HepG2 (cell line): Measurements from ENCODE around the gene EPDR1.

ENCODE experiments used
- BHLHE40 ChIP-seq: IDR thresholded peaks from 2 replicates; pipeline ENCODE4 v1.6.1; 2011; ENCODE audit warnings: low read length, improper control_type of control experiment
- CEBPB ChIP-seq: IDR thresholded peaks from 2 replicates; pipeline ENCODE4 v1.6.1; 2011; ENCODE audit warnings: low read depth, low read length, improper control_type of control experiment, borderline replicate concordance
- PHF21A ChIP-seq: sonication (generic); formaldehyde crosslinking; IDR thresholded peaks from 2 replicates; pipeline ENCODE4 v1.5.0; 2020; ENCODE audit warnings: mild to moderate bottlenecking, missing genetic modification reagents
- PLRG1 ChIP-seq: fragments of 450-650 bp; conservative IDR thresholded peaks from 2 replicates; pipeline ENCODE4 v1.6.1; 2016
- REST ChIP-seq, 2 experiments: IDR thresholded peaks; 2 replicates each; pipeline ENCODE4 v1.6.1; 2011 to 2012; ENCODE audit warnings: low read length in 2 of 2, borderline replicate concordance in 1 of 2, low read depth in 1 of 2, mild to moderate bottlenecking in 1 of 2, moderate library complexity in 1 of 2
- RFX3 ChIP-seq: IDR thresholded peaks from 2 replicates; pipeline ENCODE4 v1.6.1; 2016; ENCODE audit warnings: missing biosample characterization, missing genetic modification reagents
- TCF7L2 ChIP-seq: IDR thresholded peaks from 2 replicates; pipeline ENCODE4 v1.6.1; 2011; ENCODE audit warnings: mild to moderate bottlenecking, low read depth, low read length, moderate library complexity
- THAP7 ChIP-seq: sonication (generic); formaldehyde crosslinking; IDR thresholded peaks from 2 replicates; pipeline ENCODE4 v1.8.1; 2023; ENCODE audit warnings: mild to moderate bottlenecking, missing genetic modification reagents
- ZNF12 ChIP-seq: sonication (generic); formaldehyde crosslinking; IDR thresholded peaks from 2 replicates; pipeline ENCODE4 v1.5.0; 2020; ENCODE audit warnings: missing genetic modification reagents
- ZNF792 ChIP-seq: IDR thresholded peaks from 2 replicates; pipeline ENCODE4 v1.6.1; 2016

DNA sequence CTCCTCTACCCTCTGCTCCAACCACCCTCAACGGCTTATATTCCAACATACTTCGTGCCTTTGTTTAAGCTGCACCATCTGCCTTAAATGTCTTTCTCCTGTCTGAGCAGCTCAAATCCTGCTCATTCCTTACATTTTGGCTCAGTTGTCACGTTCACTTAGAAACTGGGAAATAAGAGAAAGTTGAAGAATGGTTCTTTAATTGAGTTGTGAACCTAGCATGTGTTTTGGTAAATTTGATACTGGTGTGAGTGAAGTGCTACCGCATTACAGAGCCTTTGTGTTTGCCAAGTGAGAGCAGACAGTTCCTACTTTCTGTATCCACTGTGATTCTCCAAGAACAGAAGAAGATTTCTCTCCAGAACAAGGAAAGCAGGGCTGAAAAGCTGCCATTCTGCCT, 54.3 kb downstream of the EPDR1 start:
- TF ChIP-seq RFX3 (CRISPR knock-in tag) (no peak), THAP7 (CRISPR knock-in tag) (no peak), ZNF792 (CRISPR knock-in tag) (no peak), BHLHE40 (no peak), PHF21A (no peak), CEBPB (no peak), ZNF12 (no peak), PLRG1 (no peak), REST (IDR thresholded peaks at IDR 0.05; ENCODE audit: borderline replicate concordance in 1 of 2, low read depth in 1 of 2, low read length in 2 of 2) (no peak), TCF7L2 (no peak)
